IMR-90 (cell line): ENCODE data around the gene MLIP. TPM values are rescaled to one million over a fixed set of nuclear protein-coding genes. Genes with fewer than 3 reads are reported as not detected.

Source experiments
- ATAC-seq: fragments of 200-7000 bp; cut with Tn5 transposase; 2 replicates; pipeline ENCODE4 v1.9.1; 2020; ENCODE audit warnings: low read depth, mild to moderate bottlenecking, moderate library complexity
- BruUV-seq: library from RNA; stranded (reverse); fragments of 400-500 nt; replicated peaks from 2 replicates; lab custom pipeline; 2021; lab: Mats Ljungman, UMichigan
- CTCF ChIA-PET: fragments of 300-600 bp; formaldehyde crosslinking; extraction: SDS; loops from one replicate; lab custom pipeline; 2021; ENCODE audit warnings: antibody characterized with exemption; lab: Yijun Ruan, JAX
- POLR2A ChIA-PET: fragments of 300-600 bp; sonication (Branson Sonifier 250); formaldehyde crosslinking; loops from one replicate; lab custom pipeline; 2022; ENCODE audit warnings: antibody characterized with exemption; ENCODE audit not compliant: unreplicated experiment; lab: Charles Lee
- DNase-seq: peaks from one replicate; pipeline ENCODE4 v3.0.0; 2013
- H2AFZ ChIP-seq: replicated peaks from 2 replicates; pipeline ENCODE3; 2013; ENCODE audit warnings: low read length, mild to moderate bottlenecking; ENCODE audit not compliant: poor library complexity
- H2AK5ac ChIP-seq: 2 replicates; pipeline ENCODE4 v1.6.1; 2013; ENCODE audit warnings: low read depth, low read length, inconsistent platforms
- H2AK9ac ChIP-seq: replicated peaks from 2 replicates; pipeline ENCODE3; 2013; ENCODE audit warnings: mild to moderate bottlenecking, low read depth, low read length, moderate library complexity; ENCODE audit not compliant: poor library complexity
- H2BK120ac ChIP-seq: 2 replicates; pipeline ENCODE4 v1.6.1; 2013; ENCODE audit warnings: low read depth, low read length, inconsistent platforms
- H2BK15ac ChIP-seq: 3 replicates; pipeline ENCODE4 v1.6.1; 2013; ENCODE audit warnings: low read depth, low read length, inconsistent platforms
- H2BK20ac ChIP-seq: 2 replicates; pipeline ENCODE4 v1.6.1; 2013; ENCODE audit warnings: low read depth, mild to moderate bottlenecking, inconsistent platforms, low read length, moderate library complexity
- H2BK5ac ChIP-seq: 2 replicates; pipeline ENCODE4 v1.6.1; 2013; ENCODE audit warnings: mild to moderate bottlenecking, low read depth, low read length, inconsistent platforms; ENCODE audit not compliant: poor library complexity, severe bottlenecking
- H3K14ac ChIP-seq: replicated peaks from 2 replicates; pipeline ENCODE4 v1.6.1; 2013; ENCODE audit warnings: low read depth, low read length, inconsistent platforms
- H3K18ac ChIP-seq: 2 replicates; pipeline ENCODE4 v1.6.1; 2013; ENCODE audit warnings: low read depth, low read length, control low read depth
- H3K23ac ChIP-seq: 2 replicates; pipeline ENCODE4 v1.6.1; 2013; ENCODE audit warnings: low read depth, low read length, inconsistent platforms
- H3K27ac ChIP-seq: 2 replicates; pipeline ENCODE4 v1.5.1; 2013; ENCODE audit warnings: mild to moderate bottlenecking, control low read depth, low read length; ENCODE audit not compliant: insufficient read depth
- H3K27me3 ChIP-seq: 2 replicates; pipeline ENCODE4 v1.6.1; 2013; ENCODE audit warnings: low read length; ENCODE audit not compliant: control insufficient read depth, insufficient read depth
- H3K36me3 ChIP-seq: 2 replicates; pipeline ENCODE4 v1.6.1; 2013; ENCODE audit warnings: low read length, mixed read lengths; ENCODE audit not compliant: control insufficient read depth, insufficient read depth
- H3K4ac ChIP-seq: 2 replicates; pipeline ENCODE4 v1.6.1; 2013; ENCODE audit warnings: low read depth, low read length, inconsistent platforms
- H3K4me1 ChIP-seq: 2 replicates; pipeline ENCODE4 v1.6.1; 2013; ENCODE audit warnings: low read length, mixed read lengths; ENCODE audit not compliant: control insufficient read depth, insufficient read depth
- H3K4me2 ChIP-seq: 2 replicates; pipeline ENCODE4 v1.6.1; 2013; ENCODE audit warnings: low read depth, mild to moderate bottlenecking, control low read depth, low read length, moderate library complexity
- H3K4me3 ChIP-seq: 2 replicates; pipeline ENCODE4 v1.5.1; 2013; ENCODE audit warnings: low read depth, mild to moderate bottlenecking, control low read depth, low read length, moderate library complexity; ENCODE audit not compliant: insufficient read depth
- H3K56ac ChIP-seq: 2 replicates; pipeline ENCODE4 v1.6.1; 2013; ENCODE audit warnings: low read length, inconsistent platforms; ENCODE audit not compliant: insufficient read depth; ENCODE audit errors: extremely low read depth
- H3K79me1 ChIP-seq, 2 experiments: 2 replicates each; pipeline ENCODE4 v1.6.1; 2013; ENCODE audit warnings: low read length in 2 of 2, inconsistent platforms in 1 of 2, low read depth in 1 of 2
- H3K9ac ChIP-seq: 2 replicates; pipeline ENCODE4 v1.6.1; 2013; ENCODE audit warnings: low read depth, low read length, control low read depth
- H3K9me1 ChIP-seq: 2 replicates; pipeline ENCODE4 v1.6.1; 2013; ENCODE audit warnings: low read length, inconsistent platforms; ENCODE audit not compliant: insufficient read depth
- H3K9me3 ChIP-seq: 2 replicates; pipeline ENCODE4 v1.6.1; 2013; ENCODE audit warnings: low read length; ENCODE audit not compliant: control insufficient read depth, insufficient read depth
- H4K20me1 ChIP-seq: 2 replicates; pipeline ENCODE4 v1.6.1; 2013; ENCODE audit warnings: low read length, inconsistent platforms; ENCODE audit not compliant: insufficient read depth
- H4K5ac ChIP-seq: 2 replicates; pipeline ENCODE4 v1.6.1; 2013; ENCODE audit warnings: mild to moderate bottlenecking, low read depth, low read length, control low read depth
- H4K8ac ChIP-seq, 2 experiments: 2 replicates each; pipeline ENCODE4 v1.6.1; 2013; ENCODE audit warnings: low read depth in 2 of 2, low read length in 2 of 2, control low read depth in 1 of 2, inconsistent platforms in 1 of 2
- H4K91ac ChIP-seq: 2 replicates; pipeline ENCODE4 v1.6.1; 2013; ENCODE audit warnings: low read depth, low read length, inconsistent platforms; ENCODE audit not compliant: insufficient read depth
- BHLHE40 ChIP-seq: fragments of 150-350 bp; IDR thresholded peaks from 2 replicates; pipeline ENCODE4 v1.6.1; 2016; ENCODE audit warnings: mild to moderate bottlenecking, low read depth, low read length
- CEBPB ChIP-seq: IDR thresholded peaks from 2 replicates; pipeline ENCODE4 v1.6.1; 2012; ENCODE audit warnings: low read depth, low read length, improper control_type of control experiment
- CHD1 ChIP-seq: IDR thresholded peaks from 2 replicates; pipeline ENCODE4 v1.6.1; 2012; ENCODE audit warnings: low read depth, low read length, improper control_type of control experiment
- FOS ChIP-seq: fragments of 150-350 bp; IDR thresholded peaks from 2 replicates; pipeline ENCODE4 v1.6.1; 2016; ENCODE audit warnings: low read depth, low read length
- MAFK ChIP-seq: IDR thresholded peaks from 2 replicates; pipeline ENCODE4 v1.6.1; 2012; ENCODE audit warnings: low read depth, low read length, improper control_type of control experiment
- MAZ ChIP-seq: IDR thresholded peaks from 2 replicates; pipeline ENCODE4 v1.6.1; 2012; ENCODE audit warnings: low read depth, mild to moderate bottlenecking, low read length, improper control_type of control experiment, moderate library complexity, borderline replicate concordance
- MXI1 ChIP-seq: IDR thresholded peaks from 2 replicates; pipeline ENCODE4 v1.6.1; 2012; ENCODE audit warnings: low read depth, mild to moderate bottlenecking, low read length, moderate library complexity, borderline replicate concordance
- NFE2L2 ChIP-seq: fragments of 150-350 bp; IDR thresholded peaks from 2 replicates; pipeline ENCODE4 v1.6.1; 2016; ENCODE audit warnings: low read depth, mild to moderate bottlenecking, low read length
- POLR2A ChIP-seq: IDR thresholded peaks from 2 replicates; pipeline ENCODE4 v1.6.1; 2012; ENCODE audit warnings: mild to moderate bottlenecking, low read depth, low read length
- RAD21 ChIP-seq: IDR thresholded peaks from 2 replicates; pipeline ENCODE4 v1.6.1; 2012; ENCODE audit warnings: low read length, improper control_type of control experiment
- RCOR1 ChIP-seq: IDR thresholded peaks from 2 replicates; pipeline ENCODE4 v1.6.1; 2012; ENCODE audit warnings: mild to moderate bottlenecking, low read length, improper control_type of control experiment; ENCODE audit not compliant: insufficient replicate concordance
- RFX5 ChIP-seq: IDR thresholded peaks from 2 replicates; pipeline ENCODE4 v1.8.0; 2012; ENCODE audit warnings: low read depth, mild to moderate bottlenecking, low read length, moderate library complexity
- WGBS, 2 experiments: methylation state at CpG; one replicate each; pipeline versions ENCODE4 v1.1.5 to v1.1.7; 2013; ENCODE audit warnings: missing lambda C conversion rate in 2 of 2; ENCODE audit not compliant: insufficient read length in 1 of 2; ENCODE audit errors: extremely low coverage in 2 of 2; 5-methylcytosine and 5-hydroxymethylcytosine counted together
- dilution Hi-C: fragments of 300-500 bp; cut with HindIII; formaldehyde crosslinking; loops from one replicate; pipeline ENCODE4 v1.14.3; 2018; ENCODE audit warnings: low sequenced_read_pairs; ENCODE audit not compliant: unreplicated experiment
- in situ Hi-C: fragments of 300-500 bp; cut with MboI; formaldehyde crosslinking; loops from 3 replicates; pipeline ENCODE4 v1.14.3; 2019; ENCODE audit warnings: low sequenced_read_pairs, inconsistent platforms, mixed read lengths
- intact Hi-C: fragments of 100-400 bp; cut with micrococcal nuclease; formaldehyde crosslinking; loops from 2 replicates; pipeline ENCODE4 v1.10.0; 2022
- polyA plus RNA-seq, 3 experiments: library from polyadenylated mRNA; depleted of rRNA; stranded (reverse); fragments of >200 nt; gene quantifications; 2 replicates each; pipeline ENCODE4 v1.2.3, GENCODE V29; 2012; ENCODE audit warnings: low replicate concordance in 1 of 3
- total RNA-seq: library from RNA; depleted of rRNA; stranded (reverse); fragments of >200 nt; gene quantifications from 2 replicates; pipeline ENCODE4 v1.2.3, GENCODE V29; 2012
- TF ChIP-seq, protein P1 (sequence below): conservative IDR thresholded peaks from 2 replicates; pipeline ENCODE4 v1.5.1; 2012; ENCODE audit warnings: mild to moderate bottlenecking, low read depth, low read length, improper control_type of control experiment
- TF ChIP-seq, protein P2 (sequence below): fragments of 150-350 bp; IDR thresholded peaks from 2 replicates; pipeline ENCODE4 v1.6.1; 2016; ENCODE audit warnings: low read depth, mild to moderate bottlenecking, low read length, moderate library complexity, borderline replicate concordance

The MLIP gene
- total and polyA plus RNA-seq, 2 of the 4 experiments (the other 2 are of a cell fraction) = not detected

DNA sequence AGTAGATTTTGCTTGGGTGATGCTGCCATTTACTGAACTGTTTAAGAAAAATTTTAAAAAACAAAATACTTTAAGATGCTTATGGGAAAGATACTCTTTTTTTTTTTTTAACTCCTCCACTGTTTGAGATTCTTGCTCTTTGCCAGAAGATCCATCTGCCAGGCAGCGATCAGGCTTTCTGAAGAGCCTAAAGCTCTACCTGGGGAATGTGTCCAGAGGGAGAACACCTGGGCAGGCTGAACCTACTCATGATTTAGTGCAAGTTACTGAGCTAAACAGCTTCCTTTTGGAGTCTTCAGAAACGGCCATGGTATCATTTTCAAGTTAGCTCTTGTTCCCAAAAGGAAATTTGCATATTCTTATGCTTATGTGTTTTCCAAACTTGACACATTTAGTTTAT lies 23.5 kb upstream of the MLIP start:
- H2AK5ac ChIP-seq = no peak overlapping the region
- H2BK20ac ChIP-seq = no peak overlapping the region
- no peak overlapping the region for H3K56ac ChIP-seq
- no peak overlapping the region for H4K91ac ChIP-seq
- no peak overlapping the region for H3K23ac ChIP-seq
- no peak overlapping the region for H3K18ac ChIP-seq
- TF ChIP-seq, protein P1, sequence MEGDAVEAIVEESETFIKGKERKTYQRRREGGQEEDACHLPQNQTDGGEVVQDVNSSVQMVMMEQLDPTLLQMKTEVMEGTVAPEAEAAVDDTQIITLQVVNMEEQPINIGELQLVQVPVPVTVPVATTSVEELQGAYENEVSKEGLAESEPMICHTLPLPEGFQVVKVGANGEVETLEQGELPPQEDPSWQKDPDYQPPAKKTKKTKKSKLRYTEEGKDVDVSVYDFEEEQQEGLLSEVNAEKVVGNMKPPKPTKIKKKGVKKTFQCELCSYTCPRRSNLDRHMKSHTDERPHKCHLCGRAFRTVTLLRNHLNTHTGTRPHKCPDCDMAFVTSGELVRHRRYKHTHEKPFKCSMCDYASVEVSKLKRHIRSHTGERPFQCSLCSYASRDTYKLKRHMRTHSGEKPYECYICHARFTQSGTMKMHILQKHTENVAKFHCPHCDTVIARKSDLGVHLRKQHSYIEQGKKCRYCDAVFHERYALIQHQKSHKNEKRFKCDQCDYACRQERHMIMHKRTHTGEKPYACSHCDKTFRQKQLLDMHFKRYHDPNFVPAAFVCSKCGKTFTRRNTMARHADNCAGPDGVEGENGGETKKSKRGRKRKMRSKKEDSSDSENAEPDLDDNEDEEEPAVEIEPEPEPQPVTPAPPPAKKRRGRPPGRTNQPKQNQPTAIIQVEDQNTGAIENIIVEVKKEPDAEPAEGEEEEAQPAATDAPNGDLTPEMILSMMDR = no peak
- TF ChIP-seq MAFK (no peak), NFE2L2 (no peak), CEBPB (no peak), MAZ (no peak), RCOR1 (no peak), RAD21 (no peak), CHD1 (no peak), MXI1 (no peak), RFX5 (no peak), POLR2A (no peak), FOS (no peak), BHLHE40 (no peak)
- TF ChIP-seq, protein P2, sequence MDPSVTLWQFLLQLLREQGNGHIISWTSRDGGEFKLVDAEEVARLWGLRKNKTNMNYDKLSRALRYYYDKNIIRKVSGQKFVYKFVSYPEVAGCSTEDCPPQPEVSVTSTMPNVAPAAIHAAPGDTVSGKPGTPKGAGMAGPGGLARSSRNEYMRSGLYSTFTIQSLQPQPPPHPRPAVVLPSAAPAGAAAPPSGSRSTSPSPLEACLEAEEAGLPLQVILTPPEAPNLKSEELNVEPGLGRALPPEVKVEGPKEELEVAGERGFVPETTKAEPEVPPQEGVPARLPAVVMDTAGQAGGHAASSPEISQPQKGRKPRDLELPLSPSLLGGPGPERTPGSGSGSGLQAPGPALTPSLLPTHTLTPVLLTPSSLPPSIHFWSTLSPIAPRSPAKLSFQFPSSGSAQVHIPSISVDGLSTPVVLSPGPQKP = no peak
- no peaks in the 10 kb centered on the region for H3K79me1 ChIP-seq
- no peak overlapping the region for H2BK120ac ChIP-seq
- BruUV-seq = no TSS peak
- CTCF ChIA-PET = interaction anchor here (0.5 to 0.8 kb wide), 2 partner anchors 20 to 639 kb away, joined by 3 read pairs; no protein-coding TSS in a partner anchor
- H2BK5ac ChIP-seq = no peak overlapping the region
- no peak overlapping the region for H2AK9ac ChIP-seq
- no peak overlapping the region for H3K14ac ChIP-seq
- H4K5ac ChIP-seq = no peak overlapping the region
- no CpG with 5 or more reads among the region's 2 CpGs for WGBS, 2 experiments
- H4K20me1 ChIP-seq = no peaks in the 10 kb centered on the region
- POLR2A ChIA-PET = no interaction called here
- intact Hi-C loops = no loop called here
- H3K27ac ChIP-seq = no peak overlapping the region
- no peak overlapping the region for H3K9ac ChIP-seq
- no peak overlapping the region for H4K8ac ChIP-seq
- no peak overlapping the region for H2BK15ac ChIP-seq
- in situ Hi-C loops = no loop called here
- H3K4me2 ChIP-seq = no peak overlapping the region
- H3K4me1 ChIP-seq = peaks cover 9% of the 10 kb centered on the region
- ATAC-seq (no peak), DNase-seq (no peak)
- no peak overlapping the region for H3K4me3 ChIP-seq
- 0 out of 2 replicates have a peak, but pooled peaks cover 3% of the 10 kb centered on the region for H3K9me1 ChIP-seq
- no peak overlapping the region for H2AFZ ChIP-seq
- H3K9me3 ChIP-seq = no peaks in the 10 kb centered on the region
- no peaks in the 10 kb centered on the region for H3K36me3 ChIP-seq
- dilution Hi-C loops = no loop called here
- no peaks in the 10 kb centered on the region for H3K27me3 ChIP-seq
- H3K4ac ChIP-seq = no peak overlapping the region
